B cell (primary cell): ENCODE measurements around the gene EEPD1.

Source experiments
- CTCF ChIP-seq: fragments of 200-600 bp; IDR thresholded peaks from one replicate; pipeline ENCODE4 v1.8.0; 2022; ENCODE audit warnings: antibody characterized with exemption, mild to moderate bottlenecking
- EZH2 ChIP-seq: IDR thresholded peaks from 2 replicates; pipeline ENCODE4 v1.6.1; 2012; ENCODE audit warnings: borderline replicate concordance, low read depth, mild to moderate bottlenecking, moderate library complexity, low read length; ENCODE audit not compliant: insufficient read depth, poor library complexity, severe bottlenecking

GRCh38 chr7:36244429-36244828 is 91.4 kb downstream of the EEPD1 start:
- TF ChIP-seq CTCF (no peak), EZH2 (no peak)
